ENCODE measurements around the gene CCDC89. TPM values are rescaled to one million over a fixed set of nuclear protein-coding genes. Genes with fewer than 3 reads are reported as not detected.
"Not testable (repeated sequence)": the region's sequence is repeated elsewhere in the genome, so short reads cannot be mapped to it uniquely, and the experiment has no call there.

Gene CCDC89
- total RNA-seq, 1 experiment from 2014 or later = 0.30 TPM

DNA sequence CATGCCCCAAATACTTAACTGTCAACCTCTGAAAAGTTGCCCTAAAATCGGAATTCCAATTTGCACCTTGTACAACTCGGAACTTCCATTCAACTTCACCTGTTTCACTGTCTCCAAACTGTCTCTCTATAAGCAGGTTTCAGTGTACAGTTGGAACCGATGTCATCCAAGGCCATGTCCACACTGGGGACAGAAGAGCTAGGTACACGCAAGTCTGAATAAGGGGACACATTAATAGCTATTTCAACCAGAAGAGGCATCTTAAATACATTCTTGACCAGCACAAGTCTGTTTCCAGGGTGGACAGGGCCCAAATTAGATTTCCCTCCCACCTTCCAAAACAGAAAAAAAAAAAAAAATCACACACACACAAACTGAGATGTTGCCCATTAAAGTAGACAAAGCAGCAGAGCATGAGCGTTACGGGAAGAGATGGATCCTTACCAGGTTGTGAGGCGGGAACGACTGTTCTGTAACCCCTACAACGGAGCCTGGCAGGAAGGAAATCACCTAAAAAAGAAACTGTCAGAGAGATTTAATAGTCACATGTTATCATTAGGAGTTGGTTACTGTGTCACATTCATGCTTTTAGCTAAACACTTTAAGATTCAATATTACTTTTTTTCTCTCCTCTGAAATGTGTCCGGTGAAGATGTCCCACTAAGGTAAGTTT is 22.8 kb downstream of the CCDC89 start:
- in situ Hi-C loops (cut with HindIII; ENCODE audit: low pct_unique_long_range_greater_than_20kb, low sequenced_read_pairs) = no loop called here
- DNase-seq (ENCODE audit: low read depth) = peak; percentile 6

DNA sequence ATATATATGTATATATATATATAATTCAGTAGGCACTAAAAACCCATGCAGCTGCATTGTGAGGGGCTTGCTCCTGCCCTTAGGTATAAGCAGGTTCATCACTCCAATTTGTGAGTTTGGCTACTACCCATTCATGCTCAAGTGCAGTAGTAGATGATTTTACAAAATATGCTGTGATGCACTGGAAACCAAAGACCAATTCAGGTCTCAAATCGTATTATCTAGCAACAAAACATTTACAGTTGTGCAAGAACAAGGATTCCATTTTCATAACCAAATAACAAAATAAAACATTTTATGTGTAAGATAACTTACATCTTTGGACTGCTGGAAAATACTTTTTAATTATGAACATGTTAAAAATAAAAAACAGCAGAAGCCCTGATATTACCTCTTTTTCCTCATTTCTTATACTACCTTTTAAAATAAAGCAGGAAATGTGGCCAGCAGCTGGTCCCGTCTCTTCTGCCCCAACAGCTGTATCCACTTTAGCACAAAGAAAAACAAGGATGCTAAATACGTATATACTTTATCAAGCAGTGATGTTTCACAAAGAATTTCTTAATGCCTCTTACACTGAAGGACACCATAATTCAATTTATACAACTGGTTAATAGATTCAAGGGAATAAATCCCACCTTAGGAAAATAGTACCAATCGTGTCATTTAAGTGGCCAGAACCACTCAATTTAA is 23.9 kb downstream of the CCDC89 start:
- in situ Hi-C loops (cut with HindIII; ENCODE audit: low pct_unique_long_range_greater_than_20kb, low sequenced_read_pairs) = no loop called here
- DNase-seq (ENCODE audit: low read depth) = no peak

DNA sequence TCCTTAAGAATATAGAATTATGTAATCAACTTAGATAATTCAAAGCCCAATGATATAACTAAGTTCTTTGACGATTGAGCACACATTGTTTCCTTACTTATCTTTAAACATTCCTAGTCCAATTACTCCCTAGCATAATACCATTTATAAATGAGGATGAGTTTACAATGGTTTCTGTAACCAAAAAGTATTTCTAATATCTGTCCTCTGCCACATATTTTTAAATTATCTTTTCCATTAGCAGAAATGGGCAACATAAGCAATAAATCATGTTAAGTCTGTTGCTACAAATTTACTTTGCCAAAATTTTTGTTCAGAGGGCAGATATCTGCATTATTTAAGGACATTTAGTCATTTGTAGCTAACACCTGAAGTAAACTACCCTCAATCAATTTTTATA is 27.8 kb downstream of the CCDC89 start:
- in situ Hi-C loops (cut with HindIII; ENCODE audit: low pct_unique_long_range_greater_than_20kb, low sequenced_read_pairs) = no loop called here
- DNase-seq (ENCODE audit: low read depth) = no peak

DNA sequence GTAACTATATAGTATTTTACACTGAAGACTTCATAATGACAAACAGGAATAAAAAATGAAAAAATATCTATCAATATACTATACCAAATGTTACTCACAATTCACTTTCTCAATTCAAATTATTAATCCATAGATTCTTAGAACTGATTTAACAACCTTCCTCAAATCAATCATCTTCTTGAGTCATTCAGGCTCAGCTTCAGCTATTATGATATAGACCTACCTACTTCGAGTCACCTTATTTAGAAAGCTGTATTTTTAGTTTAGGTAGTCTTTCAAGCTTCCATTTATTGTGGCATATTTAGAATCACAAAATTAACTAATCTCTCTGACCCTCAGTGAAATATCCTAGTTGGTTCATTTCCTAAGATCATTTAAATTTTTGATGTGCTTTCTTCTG is 29.2 kb downstream of the CCDC89 start:
- in situ Hi-C loops (cut with HindIII; ENCODE audit: low pct_unique_long_range_greater_than_20kb, low sequenced_read_pairs) = no loop called here
- no peak for DNase-seq (ENCODE audit: low read depth)

DNA sequence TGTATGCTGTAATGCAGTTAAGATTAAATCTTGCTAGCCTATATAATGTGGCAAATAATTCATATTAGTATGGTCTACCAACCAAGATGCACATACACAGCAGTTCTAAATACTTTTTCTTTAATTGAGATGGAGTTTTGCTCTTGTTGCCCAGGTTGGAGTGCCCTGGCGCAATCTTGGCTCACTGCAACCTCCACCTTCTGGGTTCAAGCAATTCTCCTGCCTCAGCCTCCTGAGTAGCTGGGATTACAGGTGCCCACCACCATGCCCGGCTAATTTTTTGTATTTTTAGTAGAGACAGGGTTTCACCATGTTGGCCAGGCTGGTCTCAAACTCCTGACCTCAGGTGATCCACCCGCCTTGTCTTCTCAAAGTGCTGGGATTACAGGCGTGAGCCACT is 31.7 kb downstream of the CCDC89 start:
- in situ Hi-C loops (cut with HindIII; ENCODE audit: low pct_unique_long_range_greater_than_20kb, low sequenced_read_pairs); DNase-seq (ENCODE audit: low read depth): not testable (repeated sequence)

DNA sequence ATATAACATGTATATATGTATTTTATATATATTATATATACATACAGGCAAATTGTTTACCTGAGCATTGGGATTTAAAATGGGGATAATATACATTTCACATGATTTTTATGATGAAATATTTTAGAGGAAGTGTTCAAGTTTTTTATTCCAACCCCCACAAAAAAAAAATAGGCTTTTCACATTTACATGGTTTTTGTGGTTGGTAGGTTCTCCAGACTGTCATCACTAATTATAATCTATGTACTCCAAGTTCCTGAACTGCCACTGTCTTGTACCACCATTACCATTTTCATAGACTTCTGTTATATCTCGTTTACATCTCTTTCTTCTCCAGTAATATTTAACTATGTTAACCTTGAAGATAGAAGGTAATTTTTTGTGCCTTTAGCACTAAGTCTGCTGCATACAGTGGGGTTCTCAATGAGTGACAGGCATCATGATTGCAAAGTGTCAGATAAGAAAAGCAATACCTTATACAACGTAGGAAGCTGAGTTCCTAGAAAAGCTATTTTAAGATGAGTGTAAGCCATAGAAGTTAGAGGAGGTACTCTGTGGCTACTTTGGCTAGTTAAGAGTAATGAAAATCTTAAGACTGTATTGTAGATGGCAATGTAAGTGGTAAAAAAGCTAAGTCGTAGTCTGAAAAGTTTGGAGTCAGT is 33.1 kb downstream of the CCDC89 start:
- DNase-seq (ENCODE audit: low read depth) = no peak
- in situ Hi-C loops (cut with HindIII; ENCODE audit: low pct_unique_long_range_greater_than_20kb, low sequenced_read_pairs) = no loop called here

DNA sequence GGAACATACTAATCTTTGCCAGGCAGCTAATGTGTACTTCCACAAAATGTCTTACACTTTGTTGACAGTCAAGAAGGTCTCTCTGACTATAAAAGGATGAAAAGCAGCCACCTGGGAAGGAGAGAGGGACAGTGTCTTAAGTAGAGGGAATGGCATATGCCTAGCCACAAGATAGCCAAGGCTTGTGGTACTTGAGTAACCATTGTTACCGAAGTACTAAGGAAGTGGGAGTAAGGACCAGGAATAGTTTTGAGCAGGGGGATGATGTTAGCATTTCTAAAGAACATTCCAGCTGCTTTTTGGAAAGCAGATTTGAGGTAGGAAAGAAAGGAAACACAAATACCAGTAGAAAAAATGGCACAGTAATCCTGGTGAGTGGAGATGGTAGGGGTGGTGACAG is 34.9 kb downstream of the CCDC89 start:
- in situ Hi-C loops (cut with HindIII; ENCODE audit: low pct_unique_long_range_greater_than_20kb, low sequenced_read_pairs) = no loop called here
- DNase-seq (ENCODE audit: low read depth) = no peak

DNA sequence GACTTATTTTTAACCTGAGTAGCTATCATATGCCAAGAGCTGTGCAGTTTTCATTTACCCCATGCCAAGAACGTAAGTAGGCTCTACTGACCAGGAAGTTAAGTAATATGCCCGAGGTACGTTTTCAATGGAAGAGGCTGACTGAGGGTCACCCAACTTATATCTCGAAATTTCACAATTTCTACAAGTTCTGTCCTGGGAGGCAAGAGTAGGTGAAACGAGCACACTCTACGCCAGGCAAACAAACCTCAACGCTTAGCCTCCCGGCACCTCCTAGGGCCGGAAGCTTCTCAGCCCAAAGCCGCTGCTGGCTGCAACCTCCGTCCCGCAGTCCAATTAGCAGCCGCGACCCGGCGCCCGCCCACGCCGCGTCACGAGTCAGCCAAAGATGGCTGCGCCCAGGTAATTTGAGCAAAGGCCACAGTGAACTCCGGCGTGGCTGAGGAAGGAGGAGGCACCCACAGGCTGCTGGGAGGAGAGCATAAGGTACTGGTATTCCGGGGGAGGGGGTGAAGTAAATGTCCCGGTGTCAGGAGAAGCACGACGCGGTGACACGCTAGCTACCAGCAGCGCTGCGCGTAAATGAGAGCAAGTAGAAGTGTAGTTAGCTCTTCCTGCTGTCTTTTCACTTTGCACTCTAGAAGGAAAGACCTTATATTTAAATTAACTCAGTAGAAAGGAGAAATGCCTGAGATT is 38.2 kb downstream of the CCDC89 start, which contains the start of gene TMEM126A:
TSS of gene TMEM126A (plus strand) at position 364 of the 696 bp plus-strand sequence. CDS start 2,289 bp downstream, outside the sequence.
- in situ Hi-C loops (cut with HindIII; ENCODE audit: low pct_unique_long_range_greater_than_20kb, low sequenced_read_pairs) = no loop called here
- peak; percentile 85 for DNase-seq (ENCODE audit: low read depth)

DNA sequence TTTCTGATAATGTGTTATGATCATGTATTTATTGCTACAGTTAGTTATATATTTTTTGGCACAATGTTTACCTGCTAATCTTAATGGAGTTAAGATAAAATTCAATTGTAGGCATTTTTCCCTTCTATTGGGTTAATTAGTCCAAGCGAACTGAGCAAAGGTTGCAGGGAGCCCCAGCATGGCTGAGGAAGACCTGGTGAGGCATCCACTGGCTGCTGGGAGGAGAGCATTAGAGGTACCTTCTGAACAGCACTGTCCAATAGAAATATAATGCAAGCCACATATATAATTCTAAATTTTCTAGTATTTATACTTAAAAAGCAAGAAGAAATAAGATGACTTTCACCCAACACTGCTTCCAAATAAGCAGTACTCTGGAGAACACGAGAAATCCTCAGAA is 38.9 kb downstream of the CCDC89 start:
- in situ Hi-C loops (cut with HindIII; ENCODE audit: low pct_unique_long_range_greater_than_20kb, low sequenced_read_pairs) = no loop called here
- peak; percentile 9 for DNase-seq (ENCODE audit: low read depth)

DNA sequence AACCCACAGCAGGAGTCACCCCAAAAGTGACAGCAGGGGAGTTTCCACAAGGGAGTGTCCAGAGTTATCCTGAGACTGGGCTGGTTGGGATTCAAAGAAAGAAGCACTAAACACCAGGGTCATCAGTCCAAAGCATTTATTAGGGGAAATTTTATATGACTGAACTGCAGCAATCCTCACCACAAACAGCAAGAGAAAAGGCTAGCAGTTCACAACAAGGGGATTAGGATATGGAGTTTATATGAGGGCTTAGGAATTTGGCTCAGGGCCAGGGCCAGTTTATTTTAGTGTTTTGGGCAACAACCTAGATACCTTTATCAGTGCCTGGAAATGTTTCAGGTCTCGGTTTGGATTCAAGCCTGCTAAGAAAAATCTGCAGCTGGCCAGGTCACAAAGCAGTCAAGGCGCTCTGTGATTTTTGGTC is 42.8 kb downstream of the CCDC89 start:
- no peak for DNase-seq (ENCODE audit: low read depth)
- in situ Hi-C loops (cut with HindIII; ENCODE audit: low pct_unique_long_range_greater_than_20kb, low sequenced_read_pairs) = no loop called here

DNA sequence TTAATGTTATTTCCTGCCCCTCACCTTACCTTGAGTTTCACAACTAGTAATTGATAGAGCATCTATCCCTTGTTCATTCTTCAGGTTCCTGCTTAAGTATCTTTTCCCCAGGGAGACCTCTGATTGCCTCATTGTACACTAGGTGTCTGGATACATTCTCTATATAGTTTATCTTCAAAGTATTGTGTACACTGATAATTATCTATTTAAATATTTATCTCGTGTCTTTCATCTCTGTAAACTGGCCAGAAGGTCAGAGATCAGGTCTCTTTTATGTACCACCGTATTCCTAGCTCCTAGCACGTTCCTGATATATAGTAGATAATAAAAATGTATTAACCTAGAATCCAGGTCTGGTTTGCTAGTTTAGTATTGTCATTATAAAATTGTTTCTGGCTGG is 51.2 kb downstream of the CCDC89 start:
- in situ Hi-C loops (cut with HindIII; ENCODE audit: low pct_unique_long_range_greater_than_20kb, low sequenced_read_pairs) = no loop called here

More for the DNA sequence above, 51.2 kb downstream of the CCDC89 start:
- DNase-seq (ENCODE audit: low read depth) = no peak

Other genes with a start within 250 kb of the CCDC89 start
- gene DLG2, start 58.9 kb downstream of the CCDC89 start, total RNA-seq (2014; rRNA removed; shearing (Covaris generic); ENCODE audit: low replicate concordance) = 0.06 and 0.20 TPM in 2 replicates
- gene TMEM126B, start 57.6 kb downstream of the CCDC89 start, total RNA-seq (2014; rRNA removed; shearing (Covaris generic); ENCODE audit: low replicate concordance) = 48.0 and 49.5 TPM in 2 replicates
- gene TMEM126A, start 38.2 kb downstream of the CCDC89 start, total RNA-seq (2014; rRNA removed; shearing (Covaris generic); ENCODE audit: low replicate concordance) = 26.8 and 30.6 TPM in 2 replicates
- 27.3 and 34.2 TPM in 2 replicates for gene CREBZF, start 21.1 kb downstream of the CCDC89 start, total RNA-seq (2014; rRNA removed; shearing (Covaris generic); ENCODE audit: low replicate concordance)
- gene SYTL2, start 124.9 kb upstream of the CCDC89 start, total RNA-seq (2014; rRNA removed; shearing (Covaris generic); ENCODE audit: low replicate concordance) = 12.9 and 18.6 TPM in 2 replicates
- gene CCDC83, start 169.2 kb upstream of the CCDC89 start, total RNA-seq (2014; rRNA removed; shearing (Covaris generic); ENCODE audit: low replicate concordance) = not detected in 2 replicates